ENCODE measurements around the gene IRF2BP2.
A peak's percentile ranks its signal among the peaks of the same experiment; 100 is the strongest.

Gene IRF2BP2

DNA sequence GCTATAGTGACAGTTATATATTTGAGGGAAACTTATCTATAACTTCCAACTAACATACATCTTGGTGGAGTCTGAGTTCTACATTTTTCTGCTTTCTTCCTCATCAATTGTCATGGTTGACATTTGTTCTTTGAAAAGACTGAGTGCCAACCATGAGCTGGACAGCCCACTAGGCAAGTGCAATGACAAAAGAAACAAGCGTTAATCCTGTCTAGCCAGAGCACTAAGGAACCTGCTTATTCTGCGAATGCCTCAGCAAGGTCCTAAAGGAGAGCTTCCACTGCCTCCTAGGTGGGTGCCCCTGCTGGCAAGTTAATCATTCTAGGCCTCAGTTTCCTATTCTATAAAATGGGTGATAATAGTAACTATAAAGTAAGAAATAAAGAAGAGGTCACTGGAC lies 44.8 kb downstream of the IRF2BP2 start:
- DNase-seq (ENCODE audit: low read depth): no peak
- H3K4me3 ChIP-seq (ENCODE audit: control insufficient read depth, low read depth, low read length): no peak overlapping the region
- TF ChIP-seq, protein P1, sequence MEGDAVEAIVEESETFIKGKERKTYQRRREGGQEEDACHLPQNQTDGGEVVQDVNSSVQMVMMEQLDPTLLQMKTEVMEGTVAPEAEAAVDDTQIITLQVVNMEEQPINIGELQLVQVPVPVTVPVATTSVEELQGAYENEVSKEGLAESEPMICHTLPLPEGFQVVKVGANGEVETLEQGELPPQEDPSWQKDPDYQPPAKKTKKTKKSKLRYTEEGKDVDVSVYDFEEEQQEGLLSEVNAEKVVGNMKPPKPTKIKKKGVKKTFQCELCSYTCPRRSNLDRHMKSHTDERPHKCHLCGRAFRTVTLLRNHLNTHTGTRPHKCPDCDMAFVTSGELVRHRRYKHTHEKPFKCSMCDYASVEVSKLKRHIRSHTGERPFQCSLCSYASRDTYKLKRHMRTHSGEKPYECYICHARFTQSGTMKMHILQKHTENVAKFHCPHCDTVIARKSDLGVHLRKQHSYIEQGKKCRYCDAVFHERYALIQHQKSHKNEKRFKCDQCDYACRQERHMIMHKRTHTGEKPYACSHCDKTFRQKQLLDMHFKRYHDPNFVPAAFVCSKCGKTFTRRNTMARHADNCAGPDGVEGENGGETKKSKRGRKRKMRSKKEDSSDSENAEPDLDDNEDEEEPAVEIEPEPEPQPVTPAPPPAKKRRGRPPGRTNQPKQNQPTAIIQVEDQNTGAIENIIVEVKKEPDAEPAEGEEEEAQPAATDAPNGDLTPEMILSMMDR (IDR thresholded peaks at IDR 0.05; ENCODE audit: control insufficient read depth, insufficient read depth, low read depth, low read length, missing control alignments): no peak

DNA sequence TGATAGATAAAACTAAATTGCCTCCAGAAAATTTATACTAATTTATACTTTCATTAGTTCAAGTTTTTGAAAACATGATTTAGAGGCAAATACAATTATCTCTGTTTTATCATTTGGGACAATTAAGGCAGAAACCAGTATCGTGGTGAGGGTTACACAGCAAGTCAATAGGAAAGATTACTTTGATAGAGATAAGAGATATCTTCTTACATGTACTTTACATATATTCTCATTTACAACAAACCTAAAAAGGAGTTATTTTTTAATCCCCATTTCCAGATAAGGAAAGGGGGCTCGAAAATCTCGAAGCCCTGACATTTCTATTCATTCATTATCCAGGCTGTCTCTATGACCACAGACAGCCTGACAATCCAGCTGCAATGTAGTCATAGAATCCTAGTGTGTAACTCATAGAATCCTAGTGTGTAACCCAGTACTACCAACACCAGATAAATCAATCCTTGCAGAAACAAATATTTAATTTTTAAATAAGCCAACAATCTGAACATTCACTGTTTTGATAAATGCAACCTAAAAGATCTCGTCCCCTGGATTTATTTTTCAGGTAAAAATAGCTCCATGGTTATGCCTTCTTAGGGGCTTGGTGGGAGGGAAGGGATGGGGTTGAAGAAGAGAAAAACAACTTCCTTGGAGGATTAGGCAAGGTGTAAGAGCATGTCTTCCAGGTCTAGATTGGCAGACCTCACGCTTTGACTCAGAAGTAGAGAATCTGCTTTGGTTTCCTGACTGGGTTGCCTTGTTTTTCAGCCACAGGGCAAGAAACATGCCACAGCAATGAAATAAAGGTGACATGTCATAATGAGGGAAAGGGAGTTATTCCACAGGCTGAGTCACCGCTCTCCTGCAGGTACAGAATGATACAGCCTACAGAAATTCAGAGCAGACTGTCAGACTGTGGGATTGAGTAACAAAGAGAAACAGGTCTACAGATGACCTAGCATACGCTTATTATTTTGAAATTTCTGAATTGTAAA lies 45.6 kb downstream of the IRF2BP2 start:
- TF ChIP-seq, protein P1 (IDR thresholded peaks at IDR 0.05; ENCODE audit: control insufficient read depth, insufficient read depth, low read depth, low read length, missing control alignments): no peak
- peak; percentile 43 for DNase-seq (ENCODE audit: low read depth)
- no peak overlapping the region for H3K4me3 ChIP-seq (ENCODE audit: control insufficient read depth, low read depth, low read length)

DNA sequence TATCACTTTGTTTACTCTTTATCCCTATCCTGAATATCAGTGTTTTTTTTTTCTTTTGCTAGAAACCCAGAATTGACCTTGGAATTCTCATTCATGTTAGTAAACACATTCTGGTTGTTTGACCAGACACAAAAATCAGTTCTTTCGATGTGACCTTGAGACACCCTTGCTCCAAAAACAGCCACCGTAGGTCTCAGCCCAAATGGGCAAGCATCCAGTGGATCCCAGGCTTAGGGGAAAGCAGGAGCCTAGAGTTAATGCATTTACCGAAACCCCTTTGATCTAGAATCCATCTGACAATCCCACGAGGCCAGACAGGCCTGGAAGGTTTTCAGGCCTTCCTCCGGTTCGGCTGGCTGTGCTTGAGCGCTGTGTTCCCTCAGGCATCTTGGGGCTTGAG lies 47.6 kb downstream of the IRF2BP2 start:
- DNase-seq (ENCODE audit: low read depth): no peak
- TF ChIP-seq, protein P1 (IDR thresholded peaks at IDR 0.05; ENCODE audit: control insufficient read depth, insufficient read depth, low read depth, low read length, missing control alignments): no peak

DNA sequence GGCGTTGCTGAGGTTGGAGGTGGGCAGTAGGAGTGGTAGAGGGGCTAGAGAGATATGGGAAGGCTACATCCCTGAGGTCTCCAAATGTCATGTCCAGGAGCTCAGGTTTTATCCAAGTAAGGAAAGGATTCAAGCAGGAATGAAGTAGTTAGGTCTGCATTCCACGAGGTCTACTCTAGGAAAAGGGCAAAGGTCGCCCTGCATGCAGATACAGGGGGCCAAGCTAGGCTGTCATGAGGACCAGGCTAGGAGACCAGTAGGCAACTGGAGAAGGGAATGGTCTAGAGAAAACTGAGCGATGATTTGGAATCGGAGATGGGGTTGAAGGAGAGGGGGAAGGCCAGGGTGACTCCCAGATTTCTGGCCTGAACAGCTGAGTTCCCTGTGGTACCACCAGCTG lies 48.7 kb downstream of the IRF2BP2 start:
- no peak overlapping the region for H3K4me3 ChIP-seq (ENCODE audit: control insufficient read depth, low read depth, low read length)
- no peak for DNase-seq (ENCODE audit: low read depth)
- TF ChIP-seq, protein P1 (IDR thresholded peaks at IDR 0.05; ENCODE audit: control insufficient read depth, insufficient read depth, low read depth, low read length, missing control alignments): no peak

More for the DNA sequence above, 47.6 kb downstream of the IRF2BP2 start:
- H3K4me3 ChIP-seq (ENCODE audit: control insufficient read depth, low read depth, low read length): no peak overlapping the region

DNA sequence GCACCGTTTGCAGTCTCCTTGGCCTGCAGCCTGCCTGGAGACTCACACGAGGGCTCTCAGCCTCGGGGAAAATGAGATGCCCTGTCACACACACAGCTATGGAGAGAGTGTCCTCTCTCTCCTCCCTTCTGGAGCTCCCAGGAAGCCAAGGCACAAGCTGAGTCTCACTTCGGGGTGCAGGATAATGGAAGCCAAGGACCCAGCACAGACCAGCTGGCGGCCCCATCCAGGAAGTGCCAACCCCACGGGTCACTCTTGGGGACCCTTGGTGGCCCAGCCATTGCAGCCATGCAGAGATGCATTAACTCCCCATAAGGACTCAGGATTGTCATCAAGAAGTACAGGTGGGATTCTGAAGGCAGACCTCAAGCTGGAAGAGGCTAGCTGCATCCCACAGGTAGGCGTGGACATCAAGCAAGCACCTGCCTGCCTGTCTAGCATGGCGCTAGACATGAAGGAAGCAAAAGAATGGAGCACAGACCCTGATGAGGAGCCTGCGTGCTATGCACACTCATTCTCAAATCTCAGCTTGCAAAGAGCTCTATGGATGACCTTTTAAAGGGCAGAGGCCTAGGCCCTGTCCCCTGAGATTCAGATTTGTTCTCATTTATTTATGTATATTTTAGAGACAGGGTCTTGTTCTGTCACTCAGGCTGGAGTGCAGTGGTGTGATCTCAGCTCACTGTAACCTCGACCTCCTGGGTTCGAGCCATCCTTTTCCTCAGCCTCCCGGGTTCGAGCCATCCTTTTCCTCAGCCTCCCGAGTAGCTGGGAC lies 49.9 kb downstream of the IRF2BP2 start:
- TF ChIP-seq, protein P1 (IDR thresholded peaks at IDR 0.05; ENCODE audit: control insufficient read depth, insufficient read depth, low read depth, low read length, missing control alignments): no peak
- no peak for DNase-seq (ENCODE audit: low read depth)
- H3K4me3 ChIP-seq (ENCODE audit: control insufficient read depth, low read depth, low read length): no peak overlapping the region

DNA sequence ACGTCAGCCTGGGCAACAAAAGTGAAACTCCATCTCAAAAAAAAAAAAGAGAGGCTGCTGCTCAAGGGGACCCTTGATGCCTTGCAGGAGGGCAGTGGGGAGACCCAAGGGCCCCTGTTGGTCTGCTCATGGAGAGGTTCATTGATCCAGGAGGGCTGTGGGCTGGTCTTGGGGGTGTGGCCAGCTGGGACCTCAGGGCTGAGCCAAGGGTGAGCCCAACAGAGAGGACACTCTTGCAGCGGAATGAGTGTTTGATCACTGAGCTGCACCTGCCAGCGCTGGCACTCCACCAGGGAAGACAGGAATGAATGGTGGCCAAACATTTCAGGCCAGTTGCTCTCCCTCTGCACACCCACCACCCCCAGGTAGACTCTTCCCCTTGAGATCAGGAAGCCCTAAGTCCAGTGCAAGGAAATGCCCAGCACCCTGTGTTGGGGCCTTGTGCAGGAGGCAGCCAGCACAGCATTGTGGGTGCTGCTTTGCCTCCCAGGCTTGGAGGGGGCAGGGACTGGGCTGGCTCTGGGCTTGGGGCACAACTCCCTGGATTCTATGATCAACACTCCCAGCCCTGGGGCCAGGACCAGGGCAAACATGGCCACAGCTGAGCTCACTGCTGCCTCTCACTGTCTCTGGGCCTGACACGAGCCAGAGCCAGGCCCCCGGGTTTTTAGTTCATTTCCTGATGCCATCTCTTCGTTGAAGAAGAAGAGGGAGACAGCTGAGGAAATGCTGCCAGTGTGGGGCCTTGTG lies 50.7 kb downstream of the IRF2BP2 start:
- DNase-seq (ENCODE audit: low read depth): no peak
- H3K4me3 ChIP-seq (ENCODE audit: control insufficient read depth, low read depth, low read length): no peak overlapping the region
- TF ChIP-seq, protein P1 (IDR thresholded peaks at IDR 0.05; ENCODE audit: control insufficient read depth, insufficient read depth, low read depth, low read length, missing control alignments): no peak
